Lower leg skin (tissue), 4 donors: ENCODE data around the gene PLCE1. TPM values are rescaled to one million over a fixed set of nuclear protein-coding genes. Genes with fewer than 3 reads are reported as not detected.

Experiments
- DNase-seq, 2 donors: peaks; one replicate each; pipeline ENCODE4 v3.0.0-alpha.2; 2019; ENCODE audit warnings: low spot score in 2 of 2
- H3K4me3 ChIP-seq: fragments of 200-600 bp; sonication (generic); 2 replicates; pipeline ENCODE4 v1.5.1; 2017; ENCODE audit warnings: mild to moderate bottlenecking, low read depth; ENCODE audit not compliant: poor library complexity, severe bottlenecking
- CTCF ChIP-seq, 3 donors: fragments of 450-650 bp; IDR thresholded peaks; one replicate each; pipeline ENCODE4 v1.5.1; 2016; ENCODE audit warnings: antibody characterized with exemption in 3 of 3, mild to moderate bottlenecking in 3 of 3, moderate library complexity in 2 of 3
- POLR2A ChIP-seq, 2 donors: fragments of 450-650 bp; IDR thresholded peaks; one replicate each; pipeline ENCODE4 v1.6.1; 2016 to 2017; ENCODE audit warnings: antibody characterized with exemption in 2 of 2, mild to moderate bottlenecking in 1 of 2, moderate library complexity in 1 of 2
- WGBS, 2 donors: methylation state at CpG; one replicate each; pipeline ENCODE4 v1.1.5; 2018; 5-methylcytosine and 5-hydroxymethylcytosine counted together
- intact Hi-C: fragments of 100-400 bp; cut with DNase I; formaldehyde crosslinking; loops from one replicate; pipeline ENCODE4 v1.15.0; 2023; ENCODE audit warnings: low total_unique reads
- total RNA-seq, 4 donors: library from RNA; depleted of rRNA; stranded (reverse); fragments of >200 nt; gene quantifications; one replicate each; pipeline ENCODE4 v1.1.0, GENCODE V29; 2016

PLCE1 gene
- total RNA-seq, 4 donors from 2014 or later: 0.25 to 2.7 (median 1.1) TPM

GRCh38 chr10:94000638-94001415 lies 7.1 kb downstream of the PLCE1 start:
- no peak for DNase-seq
- WGBS, 2 donors: 79 to 83% methylated on average over 5 of the region's 5 CpGs
- TF ChIP-seq CTCF (IDR thresholded peaks at IDR 0.05) (no peak), POLR2A (IDR thresholded peaks at IDR 0.05) (no peak)
- intact Hi-C loops: no loop called here
- H3K4me3 ChIP-seq: no peak overlapping the region

GRCh38 chr10:94001416-94001810 lies 7.7 kb downstream of the PLCE1 start:
- TF ChIP-seq POLR2A (IDR thresholded peaks at IDR 0.05): no peak
- no peak for TF ChIP-seq CTCF (IDR thresholded peaks at IDR 0.05)
- WGBS, 2 donors: 91% methylated on average over 1 of the region's 1 CpG
- no peak overlapping the region for H3K4me3 ChIP-seq
- DNase-seq: no peak
- intact Hi-C loops: no loop called here

- intact Hi-C loops: no loop called here
- H3K4me3 ChIP-seq: no peak overlapping the region
- no peak for DNase-seq
- TF ChIP-seq POLR2A (IDR thresholded peaks at IDR 0.05) (no peak), CTCF (IDR thresholded peaks at IDR 0.05) (no peak)
- WGBS, 2 donors: 42 to 59% methylated on average over 3 of the region's 3 CpGs
Measured at GRCh38 chr10:94002156-94002555, 8.4 kb downstream of the PLCE1 start.

- H3K4me3 ChIP-seq: no peak overlapping the region
- no peak for DNase-seq
- WGBS, 2 donors: 85 to 86% methylated on average over 3 of the region's 3 CpGs
- TF ChIP-seq CTCF (IDR thresholded peaks at IDR 0.05) (no peak), POLR2A (IDR thresholded peaks at IDR 0.05) (no peak)
- intact Hi-C loops: no loop called here
Measured at GRCh38 chr10:94003488-94003887, 9.8 kb downstream of the PLCE1 start.

GRCh38 chr10:94005050-94005449 lies 11.3 kb downstream of the PLCE1 start:
- 53 to 56% methylated on average over 2 of the region's 2 CpGs for WGBS, 2 donors
- TF ChIP-seq CTCF (IDR thresholded peaks at IDR 0.05): no peak
- no peak for TF ChIP-seq POLR2A (IDR thresholded peaks at IDR 0.05)
- no peak overlapping the region for H3K4me3 ChIP-seq
- peak in 1 of 2 donors; percentile 34 for DNase-seq
- intact Hi-C loops: no loop called here
